GF-D8 (cell line): Measurements from ENCODE around the gene ZSCAN10.

Experiments
- DNase-seq: peaks from one replicate; lab custom pipeline; 2025; lab: John Stamatoyannopoulos, UW

Gene ZSCAN10

GRCh38 chr16:3046641-3047386 is 52.3 kb downstream of the ZSCAN10 start:
- no peak for DNase-seq

DNA sequence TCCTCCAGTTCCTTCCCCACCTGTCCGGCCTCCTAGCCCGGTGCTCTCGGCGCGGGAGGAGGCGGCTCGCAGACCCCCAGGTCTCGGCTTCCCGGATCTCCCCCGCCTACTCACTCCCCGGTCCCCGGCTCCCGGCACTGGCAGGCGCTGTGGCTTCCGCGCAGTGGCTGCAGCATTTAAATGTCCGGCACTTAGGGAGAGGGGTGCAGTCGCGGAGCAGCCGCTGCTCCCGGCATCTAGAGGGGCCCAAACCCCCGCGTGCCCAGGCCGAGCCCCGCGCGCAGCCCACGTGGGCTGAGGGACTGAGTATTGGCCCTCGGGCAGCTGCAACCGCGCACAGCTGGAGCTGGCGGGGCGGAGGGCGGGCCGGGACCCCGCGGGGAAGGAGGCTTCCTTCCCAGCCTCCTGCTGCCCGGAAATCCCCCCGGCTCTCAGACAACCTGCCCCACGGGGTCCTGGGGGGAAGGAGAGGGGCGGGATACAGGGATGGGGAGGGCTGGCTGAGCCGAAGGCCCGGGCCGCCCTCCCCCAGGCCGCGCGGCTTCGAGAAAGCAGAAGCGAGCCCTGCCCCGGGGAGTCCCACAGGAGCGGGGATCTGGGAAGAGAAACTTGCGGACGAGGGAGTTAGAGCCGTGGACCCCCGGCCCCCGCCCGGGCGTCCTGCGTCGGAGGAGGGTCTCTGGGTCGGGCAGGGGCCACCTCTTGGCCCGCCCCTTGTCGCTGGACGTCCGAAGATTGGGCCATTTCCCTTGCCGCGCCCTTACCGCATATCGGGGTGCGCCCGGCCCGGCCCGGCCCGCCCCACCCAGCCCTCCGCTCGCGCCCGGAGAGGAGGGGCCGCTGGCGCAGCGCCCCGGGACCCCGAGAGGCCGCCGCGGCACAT is 53.1 kb downstream of the ZSCAN10 start, which contains the start of gene MMP25:
Gene MMP25 (plus strand): TSS at position 804 of the 883 bp plus-strand sequence. CDS start 357 bp downstream, outside the sequence.
- DNase-seq = no peak

DNA sequence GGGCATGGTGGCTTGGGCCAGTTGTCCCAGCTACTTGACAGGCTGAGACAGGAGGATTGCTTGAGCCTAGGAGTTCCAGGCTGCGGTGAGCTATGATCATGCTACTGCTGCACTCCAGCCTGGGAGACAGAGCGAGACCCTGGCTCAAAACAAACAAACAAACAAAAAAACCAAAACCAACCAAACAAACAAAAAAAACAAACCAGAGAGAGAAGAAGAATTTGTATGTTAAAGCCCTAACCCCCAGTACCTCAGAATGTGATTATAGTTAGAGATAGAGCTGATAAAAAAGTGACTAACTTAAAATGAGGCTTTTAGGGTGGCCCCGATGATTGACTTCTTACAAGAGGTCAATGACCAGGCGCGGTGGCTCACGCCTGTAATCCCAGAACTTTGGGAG is 54.4 kb downstream of the ZSCAN10 start:
- DNase-seq = no peak

GRCh38 chr16:3042376-3042775 is 56.7 kb downstream of the ZSCAN10 start:
- no peak for DNase-seq

DNA sequence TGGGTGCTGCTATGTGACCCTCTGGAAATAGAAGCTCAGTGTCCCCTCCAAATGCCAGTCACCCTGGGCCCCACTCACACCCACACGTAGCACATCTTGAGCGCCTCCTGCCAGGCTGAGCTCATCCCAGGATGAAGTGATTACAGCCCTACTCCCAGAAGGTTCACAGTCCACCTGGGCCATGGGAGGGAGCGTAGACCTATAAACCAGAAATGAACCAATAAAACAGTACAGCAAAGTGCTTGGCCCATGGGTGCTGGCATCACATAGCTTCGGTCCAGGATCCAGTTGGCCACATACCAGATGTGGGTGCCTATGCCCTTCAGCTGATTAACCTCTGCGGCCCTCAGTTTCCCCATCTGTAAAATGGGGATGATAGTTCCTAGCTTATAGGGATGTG is 60.2 kb downstream of the ZSCAN10 start:
- DNase-seq = no peak
